Measurements from ENCODE around the gene PSMA6. TPM values are rescaled to one million over a fixed set of nuclear protein-coding genes. Genes with fewer than 3 reads are reported as not detected.

Gene PSMA6
- polyA plus RNA-seq, 1 donor (not counting 4 experiments of a cell fraction or from before 2014, with no cell fraction given) = 326 TPM

DNA sequence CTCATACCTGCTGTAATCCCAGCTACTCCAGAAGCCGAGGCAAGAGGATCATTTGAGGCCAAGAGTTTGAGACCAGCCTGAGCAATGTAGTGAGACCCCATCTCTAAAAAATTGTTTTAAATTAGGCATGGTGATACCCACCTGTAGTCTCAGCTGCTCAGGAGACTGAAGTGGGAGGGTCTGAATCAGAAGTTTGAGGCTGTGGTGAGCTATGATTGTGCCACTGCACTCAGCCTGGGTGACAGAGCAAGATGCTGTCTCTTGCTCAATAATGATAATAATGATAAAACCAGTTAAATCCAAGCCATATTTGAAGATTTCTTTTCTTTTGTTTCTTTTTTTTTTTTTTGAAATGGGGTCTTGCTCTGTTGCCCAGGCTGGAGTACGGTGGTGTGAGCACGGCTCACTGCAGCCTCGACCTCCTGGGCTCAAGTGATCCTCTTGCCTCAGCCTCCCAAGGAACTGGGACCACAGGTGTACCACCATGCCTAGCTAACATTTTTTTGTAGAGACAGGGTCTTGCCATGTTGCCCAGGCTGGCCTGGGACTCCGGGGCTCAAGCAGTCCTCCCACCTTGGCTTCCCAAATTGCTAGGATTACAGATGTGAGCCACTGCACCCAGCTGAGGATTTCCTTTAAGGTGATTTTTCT, 12.8 kb downstream of the PSMA6 start:
- H3K27ac ChIP-seq (ENCODE audit: control insufficient read depth, insufficient read depth, low read length) = no peak overlapping the region
- no peak overlapping the region for H2AFZ ChIP-seq (ENCODE audit: control insufficient read depth, low read length)
- FAIRE-seq (no peak), DNase-seq (ENCODE audit: low read depth, low spot score) (no peak)
- H3K4me2 ChIP-seq (ENCODE audit: control insufficient read depth, extremely low read depth, insufficient read depth, low read depth, low read length) = no peak overlapping the region
- no peak overlapping the region for H3K9ac ChIP-seq (ENCODE audit: control insufficient read depth, extremely low read depth, insufficient read depth, low read length)
- H4K20me1 ChIP-seq (ENCODE audit: control insufficient read depth, extremely low read depth, insufficient read depth, low read length) = no peaks in the 10 kb centered on the region
- H3K9me3 ChIP-seq (ENCODE audit: control insufficient read depth, low read depth, low read length) = no peaks in the 10 kb centered on the region
- H3K79me2 ChIP-seq (ENCODE audit: control insufficient read depth, insufficient read depth, low read length) = peaks cover 80% of the 10 kb centered on the region
- dilution Hi-C loops (cut with MboI; ENCODE audit: extremely low pct_ligation_motif_present, low sequenced_read_pairs) = no loop called here
- H3K9me1 ChIP-seq (ENCODE audit: control insufficient read depth, extremely low read depth, insufficient read depth, low read length) = no peaks in the 10 kb centered on the region
- TF ChIP-seq, protein P1, sequence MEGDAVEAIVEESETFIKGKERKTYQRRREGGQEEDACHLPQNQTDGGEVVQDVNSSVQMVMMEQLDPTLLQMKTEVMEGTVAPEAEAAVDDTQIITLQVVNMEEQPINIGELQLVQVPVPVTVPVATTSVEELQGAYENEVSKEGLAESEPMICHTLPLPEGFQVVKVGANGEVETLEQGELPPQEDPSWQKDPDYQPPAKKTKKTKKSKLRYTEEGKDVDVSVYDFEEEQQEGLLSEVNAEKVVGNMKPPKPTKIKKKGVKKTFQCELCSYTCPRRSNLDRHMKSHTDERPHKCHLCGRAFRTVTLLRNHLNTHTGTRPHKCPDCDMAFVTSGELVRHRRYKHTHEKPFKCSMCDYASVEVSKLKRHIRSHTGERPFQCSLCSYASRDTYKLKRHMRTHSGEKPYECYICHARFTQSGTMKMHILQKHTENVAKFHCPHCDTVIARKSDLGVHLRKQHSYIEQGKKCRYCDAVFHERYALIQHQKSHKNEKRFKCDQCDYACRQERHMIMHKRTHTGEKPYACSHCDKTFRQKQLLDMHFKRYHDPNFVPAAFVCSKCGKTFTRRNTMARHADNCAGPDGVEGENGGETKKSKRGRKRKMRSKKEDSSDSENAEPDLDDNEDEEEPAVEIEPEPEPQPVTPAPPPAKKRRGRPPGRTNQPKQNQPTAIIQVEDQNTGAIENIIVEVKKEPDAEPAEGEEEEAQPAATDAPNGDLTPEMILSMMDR (optimal IDR thresholded peaks at IDR 0.05 in 1 of 3, IDR thresholded peaks at IDR 0.05 in 1 of 3, conservative IDR thresholded peaks at IDR 0.05 in 1 of 3; ENCODE audit: extremely low read depth in 1 of 3, insufficient read depth in 2 of 3, low read length in 3 of 3) = no peak
- no peak for TF ChIP-seq EZH2 (IDR thresholded peaks at IDR 0.05; ENCODE audit: low read length)
- H3K27me3 ChIP-seq (ENCODE audit: control insufficient read depth, extremely low read depth, insufficient read depth, low read length) = no peaks in the 10 kb centered on the region
- H3K4me1 ChIP-seq (ENCODE audit: control insufficient read depth, extremely low read depth, insufficient read depth, low read length) = peaks cover 8% of the 10 kb centered on the region
- H3K4me3 ChIP-seq (ENCODE audit: control insufficient read depth in 2 of 3, extremely low read depth in 1 of 3, insufficient read depth in 2 of 3, low read depth in 1 of 3, low read length in 3 of 3) = no peak overlapping the region
- H3K36me3 ChIP-seq (ENCODE audit: control insufficient read depth in 2 of 2, extremely low read depth in 1 of 2, insufficient read depth in 2 of 2, low read length in 2 of 2) = peaks cover 0 to 5% of the 10 kb centered on the region in 2 experiments

- DNase-seq (ENCODE audit: low read depth, low spot score) (no peak), FAIRE-seq (no peak)
- dilution Hi-C loops (cut with MboI; ENCODE audit: extremely low pct_ligation_motif_present, low sequenced_read_pairs) = no loop called here
- Histone ChIP-seq H3K9ac (ENCODE audit: control insufficient read depth, extremely low read depth, insufficient read depth, low read length) (no peak overlapping the region), H3K4me1 (ENCODE audit: control insufficient read depth, extremely low read depth, insufficient read depth, low read length) (peaks cover 4% of the 10 kb centered on the region), H3K27ac (ENCODE audit: control insufficient read depth, insufficient read depth, low read length) (peak overlapping the region; percentile 31), H3K9me3 (ENCODE audit: control insufficient read depth, low read depth, low read length) (no peaks in the 10 kb centered on the region), H3K4me3 (ENCODE audit: control insufficient read depth in 2 of 3, extremely low read depth in 1 of 3, insufficient read depth in 2 of 3, low read depth in 1 of 3, low read length in 3 of 3) (no peak overlapping the region), H4K20me1 (ENCODE audit: control insufficient read depth, extremely low read depth, insufficient read depth, low read length) (no peaks in the 10 kb centered on the region), H3K4me2 (ENCODE audit: control insufficient read depth, extremely low read depth, insufficient read depth, low read depth, low read length) (no peak overlapping the region), H2AFZ (ENCODE audit: control insufficient read depth, low read length) (no peak overlapping the region), H3K36me3 (ENCODE audit: control insufficient read depth in 2 of 2, extremely low read depth in 1 of 2, insufficient read depth in 2 of 2, low read length in 2 of 2) (peaks cover 0 to 6% of the 10 kb centered on the region in 2 experiments), H3K79me2 (ENCODE audit: control insufficient read depth, insufficient read depth, low read length) (peaks cover 74% of the 10 kb centered on the region), H3K27me3 (ENCODE audit: control insufficient read depth, extremely low read depth, insufficient read depth, low read length) (no peaks in the 10 kb centered on the region), H3K9me1 (ENCODE audit: control insufficient read depth, extremely low read depth, insufficient read depth, low read length) (no peaks in the 10 kb centered on the region)
- TF ChIP-seq, protein P1 (optimal IDR thresholded peaks at IDR 0.05 in 1 of 3, IDR thresholded peaks at IDR 0.05 in 1 of 3, conservative IDR thresholded peaks at IDR 0.05 in 1 of 3; ENCODE audit: extremely low read depth in 1 of 3, insufficient read depth in 2 of 3, low read length in 3 of 3) = no peak
- no peak for TF ChIP-seq EZH2 (IDR thresholded peaks at IDR 0.05; ENCODE audit: low read length)
These were observed 13.5 kb downstream of the PSMA6 start for GRCh38 chr14:35305633-35306032.
